Islet precursor cell (in vitro differentiated cells): ENCODE data around the gene KIR2DL1.
"Not testable (repeated sequence)": the region's sequence is repeated elsewhere in the genome, so short reads cannot be mapped to it uniquely, and the experiment has no call there.

ENCODE experiments used
- DNase-seq: peaks from one replicate; pipeline ENCODE4 v3.0.0-alpha.2; 2018

Gene KIR2DL1

DNA sequence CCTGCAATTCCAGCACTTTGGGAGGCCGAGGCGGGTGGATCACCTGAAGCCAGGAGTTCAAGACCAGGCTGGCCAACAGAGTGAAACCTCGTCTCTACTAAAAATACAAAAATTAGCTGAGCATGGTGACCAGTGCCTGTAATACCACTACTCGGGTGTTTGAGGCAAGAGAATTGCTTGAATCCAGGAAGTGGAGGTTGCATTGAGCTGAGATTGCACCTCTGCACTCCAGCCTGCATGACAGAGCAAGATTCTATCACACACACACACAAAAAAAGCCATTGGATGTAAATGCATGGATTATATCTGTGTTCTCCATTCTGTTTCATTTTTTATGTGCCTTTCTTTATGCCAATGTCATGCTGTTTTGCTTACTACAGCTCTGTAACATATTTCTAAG lies 54.8 kb downstream of the KIR2DL1 start:
- not testable (repeated sequence) for DNase-seq

DNA sequence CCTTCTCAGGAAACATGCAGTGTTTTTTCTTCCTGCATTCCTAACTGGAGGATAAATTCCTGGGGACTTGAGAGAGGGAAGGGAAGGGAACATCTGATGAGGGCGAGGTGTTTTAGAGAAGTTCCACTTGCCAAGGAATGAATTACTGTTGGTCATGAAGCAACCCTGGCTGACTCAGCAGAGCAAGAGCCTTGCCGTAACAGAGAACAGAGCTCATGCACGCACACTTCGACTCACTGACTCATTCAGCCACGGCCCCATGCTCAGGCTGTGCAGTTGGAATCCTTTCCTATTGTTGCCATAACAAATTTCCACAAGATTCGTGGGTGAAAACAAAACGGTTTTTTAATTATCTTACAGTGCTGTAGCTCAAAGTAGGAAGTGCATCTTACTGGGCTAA lies 55.7 kb downstream of the KIR2DL1 start:
- DNase-seq, result not testable (repeated sequence)

- not testable (repeated sequence) for DNase-seq
Observed at GRCh38 chr19:54828064-54828463, 58.5 kb downstream of the KIR2DL1 start.

GRCh38 chr19:54832496-54832895 lies 62.9 kb downstream of the KIR2DL1 start, which contains the start of gene KIR2DS4:
KIR2DS4 (plus strand) TSS chr19:54832676.
- DNase-seq, result not testable (repeated sequence)
